GM19372 (cell line): ENCODE measurements around the gene ZFP91.

Experiments
- ATAC-seq: cut with Tn5 transposase; IDR thresholded peaks from one replicate; pipeline ENCODE4 v1.9.1; 2021; ENCODE audit warnings: mild to moderate bottlenecking, low read depth, moderate library complexity; ENCODE audit not compliant: unreplicated experiment

The ZFP91 gene

DNA sequence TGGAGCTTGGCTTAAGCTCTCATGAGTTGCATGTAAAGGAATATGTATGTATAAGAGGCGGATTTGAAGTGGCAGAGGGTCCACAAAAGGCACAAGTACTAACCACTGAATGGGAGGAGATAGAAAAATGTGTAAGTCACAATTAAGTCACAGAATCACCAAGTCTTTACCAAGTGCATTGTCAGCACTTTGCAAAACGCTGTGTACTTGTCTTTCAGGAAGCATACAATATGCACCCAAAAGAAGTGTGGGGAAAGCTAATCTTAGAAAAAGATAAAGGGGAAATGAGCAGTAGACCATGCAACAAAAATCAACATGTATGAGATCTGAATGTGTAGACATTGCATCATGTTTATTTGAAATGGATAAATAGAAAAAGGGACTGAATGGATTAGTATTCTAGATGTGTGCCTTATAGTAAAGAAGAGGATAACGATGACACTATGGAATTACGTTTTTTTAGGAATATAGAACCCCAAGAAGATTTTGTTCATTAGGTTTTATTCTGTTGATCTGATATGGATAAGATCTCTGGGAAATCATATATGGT, 48.1 kb downstream of the ZFP91 start:
- ATAC-seq = no peak

DNA sequence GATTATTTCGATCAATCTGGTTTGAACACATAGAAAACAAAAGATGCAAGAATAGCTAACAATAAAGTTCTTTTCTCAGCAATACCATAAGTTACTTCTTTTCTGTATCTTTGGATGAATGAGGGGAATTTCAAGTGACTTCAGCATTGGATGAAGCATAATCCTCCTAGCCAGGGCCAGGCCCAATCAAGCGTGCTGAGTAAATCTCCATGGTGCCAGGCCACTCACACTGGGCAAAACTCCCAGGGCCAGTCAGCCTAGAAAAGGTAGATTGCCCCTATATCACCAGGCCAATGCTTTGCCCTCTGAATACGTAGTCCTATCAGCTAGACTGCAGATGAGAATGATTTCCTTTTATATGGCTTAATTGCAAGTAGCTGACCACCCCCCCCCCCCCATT, 49.6 kb downstream of the ZFP91 start:
- ATAC-seq = no peak

DNA sequence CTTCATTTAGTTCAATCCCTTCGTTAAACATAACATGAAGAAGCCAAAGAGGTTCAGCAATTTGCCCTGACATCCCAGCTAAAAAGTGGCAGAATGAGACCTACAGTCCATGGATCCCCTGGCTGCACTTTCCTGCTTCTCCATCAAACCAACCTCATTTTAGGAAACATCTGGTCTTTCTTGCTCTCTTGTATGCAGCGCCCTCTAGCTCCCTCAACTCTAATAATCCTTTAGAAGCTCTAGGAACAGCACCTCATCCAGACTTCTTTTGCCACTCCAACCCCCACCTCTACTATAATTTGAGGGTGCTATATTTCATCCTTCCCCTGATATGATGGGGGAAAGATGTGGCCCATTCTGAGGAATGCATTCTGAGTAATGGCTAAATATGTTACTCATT, 51.0 kb downstream of the ZFP91 start:
- ATAC-seq = no peak

DNA sequence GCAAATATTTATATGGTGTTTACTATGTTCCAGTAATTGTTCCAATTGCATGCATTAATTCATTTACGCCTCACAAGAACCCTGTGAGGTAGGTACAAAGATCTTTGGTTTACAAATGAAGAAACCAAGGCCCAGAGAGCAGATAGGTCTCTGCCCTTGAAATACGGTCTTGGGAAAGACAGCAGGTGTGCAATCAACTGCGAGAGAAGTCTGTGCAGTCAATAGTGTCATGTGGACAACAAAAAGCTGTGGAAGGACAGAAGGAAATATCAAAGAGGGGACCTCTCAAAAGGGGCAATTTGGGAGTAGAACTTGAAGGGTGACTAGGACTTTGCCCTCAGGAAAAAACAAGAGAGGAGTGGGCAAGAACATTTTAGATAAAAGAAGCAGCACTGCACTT, 52.5 kb downstream of the ZFP91 start:
- no peak for ATAC-seq

DNA sequence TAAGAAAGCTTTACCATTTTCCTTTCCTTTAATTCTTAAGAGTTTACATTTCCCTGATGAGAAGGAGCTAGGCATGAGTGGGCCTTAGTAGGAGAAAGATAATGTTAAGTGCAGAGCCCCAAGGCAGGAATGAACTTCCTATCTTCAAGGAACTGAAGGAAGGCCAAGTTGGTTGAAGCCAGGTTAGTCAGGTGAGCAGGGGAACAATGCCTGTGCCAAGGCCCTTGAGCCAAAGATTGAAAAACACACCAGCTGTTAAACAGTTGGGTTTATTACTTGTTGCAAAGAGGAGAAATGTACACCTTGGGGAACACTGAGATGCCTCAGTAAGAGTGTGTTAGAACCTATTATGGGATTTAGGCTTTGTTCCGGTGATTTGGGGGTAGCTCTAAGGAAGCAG, 53.6 kb downstream of the ZFP91 start:
- no peak for ATAC-seq

DNA sequence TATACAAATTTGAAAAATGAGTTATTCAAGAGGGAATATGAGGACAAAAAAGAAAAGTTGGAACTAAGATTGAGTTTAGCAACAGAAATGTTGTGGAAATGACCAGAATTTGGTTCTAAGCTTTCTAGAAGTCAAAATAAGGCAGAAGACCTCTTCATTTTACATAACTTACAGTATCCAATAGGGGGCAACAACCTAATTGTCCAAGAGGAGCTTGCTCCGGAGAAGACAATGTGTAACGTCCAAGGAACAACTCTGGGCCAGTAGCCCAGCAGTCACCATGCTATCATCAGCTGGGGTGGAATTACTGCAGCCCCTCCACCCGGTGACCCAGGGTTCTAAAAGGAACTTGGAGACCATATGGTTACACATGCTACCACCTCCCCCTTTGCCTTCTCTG, 57.7 kb downstream of the ZFP91 start:
- no peak for ATAC-seq

DNA sequence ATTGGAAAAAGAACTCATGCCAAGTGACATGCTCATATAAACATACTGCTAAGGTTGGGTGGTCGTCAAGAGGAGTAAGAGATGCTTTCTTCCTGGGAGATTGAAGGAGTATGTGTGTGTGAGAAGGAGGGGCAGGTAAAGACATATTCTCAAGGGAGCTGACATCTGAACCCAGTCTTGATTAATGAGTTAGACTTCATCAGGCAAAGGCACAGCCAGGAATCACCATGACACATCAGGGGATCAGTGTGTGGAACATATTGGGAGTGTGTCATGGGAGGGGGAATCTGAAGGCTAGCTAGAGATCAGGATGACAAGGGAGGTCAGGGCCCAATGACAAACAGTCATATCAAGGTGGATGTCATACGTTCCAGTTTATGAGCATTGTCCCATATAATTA, 58.5 kb downstream of the ZFP91 start:
- ATAC-seq = no peak

DNA sequence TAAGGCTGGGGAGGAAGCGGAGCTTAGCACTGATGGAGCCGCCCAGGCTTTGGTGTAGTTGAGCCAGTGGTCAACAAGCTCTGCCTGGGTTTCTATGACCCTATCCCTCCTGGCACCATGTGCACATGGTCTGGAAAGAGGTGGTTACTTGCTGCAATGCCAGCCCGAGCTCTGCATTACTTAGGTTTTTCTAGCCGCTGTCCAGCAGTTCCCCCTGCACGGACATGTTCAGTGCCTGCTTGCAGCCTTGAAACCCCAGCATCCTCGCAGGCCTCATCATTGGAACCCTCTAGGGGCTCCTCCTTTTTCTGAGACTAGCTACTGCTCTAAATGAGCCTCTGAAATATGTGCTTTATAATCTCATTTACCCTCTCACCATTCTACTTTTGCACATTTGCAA, 60.2 kb downstream of the ZFP91 start:
- no peak for ATAC-seq

DNA sequence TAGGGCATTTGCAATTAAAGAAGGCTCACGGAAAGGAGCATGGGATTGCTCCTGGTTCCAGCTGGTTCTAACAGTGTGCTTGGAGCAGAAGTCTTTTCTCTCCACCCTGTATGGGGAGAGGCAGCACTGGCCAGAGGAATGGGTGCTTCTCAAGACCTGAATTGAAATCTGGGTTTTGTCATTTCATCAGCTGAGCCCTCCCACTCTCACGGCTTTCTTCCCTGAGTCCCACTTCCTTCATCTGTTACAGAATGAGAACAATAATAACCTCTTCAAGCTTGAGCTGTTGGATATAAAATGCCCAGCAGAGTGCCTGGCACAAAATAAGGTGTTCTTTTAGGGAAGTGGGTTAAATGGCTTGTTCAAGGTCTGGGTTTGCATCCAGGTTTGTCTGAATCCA, 60.8 kb downstream of the ZFP91 start:
- no peak for ATAC-seq

DNA sequence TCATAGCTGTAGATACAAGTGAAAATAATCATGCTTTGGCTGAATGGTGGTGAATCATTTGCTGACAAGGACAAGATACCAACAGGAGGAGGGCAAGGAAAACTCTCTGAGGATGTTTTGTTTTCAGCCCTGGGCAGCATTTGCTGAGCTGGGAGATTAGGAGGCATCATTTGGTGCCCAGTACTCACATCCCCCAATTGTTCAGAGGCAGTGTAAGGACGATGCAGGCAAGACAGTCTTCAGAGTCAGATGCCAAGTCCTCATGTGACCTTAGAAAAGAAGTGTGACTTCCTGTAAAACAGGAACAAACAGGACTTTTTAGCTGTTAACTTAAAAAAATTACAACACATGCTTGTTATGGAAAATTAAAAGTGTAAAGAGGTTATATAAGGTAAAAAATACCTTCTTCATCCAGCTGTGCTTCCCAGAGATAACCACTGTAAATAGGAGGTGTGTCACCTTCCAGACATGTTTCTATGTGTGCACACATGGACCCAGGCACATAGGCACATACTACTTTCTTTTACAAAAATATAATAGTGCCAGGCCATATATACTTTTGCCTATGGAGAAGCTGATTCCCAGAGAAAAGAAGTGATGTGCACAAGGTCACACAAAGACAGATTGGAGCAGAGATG, 61.6 kb downstream of the ZFP91 start:
- no peak for ATAC-seq

DNA sequence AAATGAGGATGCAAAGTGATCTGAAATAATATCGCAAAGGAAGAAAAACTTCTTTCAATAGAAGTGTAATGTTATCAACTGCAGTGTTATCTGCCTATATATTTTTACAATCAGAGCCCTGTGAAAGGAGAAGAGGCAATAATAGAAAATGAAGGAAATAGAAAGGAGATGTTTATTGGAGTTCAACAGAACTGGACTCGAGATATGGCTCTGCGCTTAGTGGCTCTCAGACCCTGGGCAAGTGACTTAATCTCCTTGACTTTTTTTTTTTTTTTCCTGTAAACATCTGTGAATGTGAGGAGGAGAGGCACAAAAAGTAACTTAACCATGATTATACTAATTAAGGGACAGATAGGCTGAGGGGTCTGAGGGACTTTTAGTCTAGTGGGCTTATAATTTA, 62.5 kb downstream of the ZFP91 start:
- ATAC-seq = no peak

DNA sequence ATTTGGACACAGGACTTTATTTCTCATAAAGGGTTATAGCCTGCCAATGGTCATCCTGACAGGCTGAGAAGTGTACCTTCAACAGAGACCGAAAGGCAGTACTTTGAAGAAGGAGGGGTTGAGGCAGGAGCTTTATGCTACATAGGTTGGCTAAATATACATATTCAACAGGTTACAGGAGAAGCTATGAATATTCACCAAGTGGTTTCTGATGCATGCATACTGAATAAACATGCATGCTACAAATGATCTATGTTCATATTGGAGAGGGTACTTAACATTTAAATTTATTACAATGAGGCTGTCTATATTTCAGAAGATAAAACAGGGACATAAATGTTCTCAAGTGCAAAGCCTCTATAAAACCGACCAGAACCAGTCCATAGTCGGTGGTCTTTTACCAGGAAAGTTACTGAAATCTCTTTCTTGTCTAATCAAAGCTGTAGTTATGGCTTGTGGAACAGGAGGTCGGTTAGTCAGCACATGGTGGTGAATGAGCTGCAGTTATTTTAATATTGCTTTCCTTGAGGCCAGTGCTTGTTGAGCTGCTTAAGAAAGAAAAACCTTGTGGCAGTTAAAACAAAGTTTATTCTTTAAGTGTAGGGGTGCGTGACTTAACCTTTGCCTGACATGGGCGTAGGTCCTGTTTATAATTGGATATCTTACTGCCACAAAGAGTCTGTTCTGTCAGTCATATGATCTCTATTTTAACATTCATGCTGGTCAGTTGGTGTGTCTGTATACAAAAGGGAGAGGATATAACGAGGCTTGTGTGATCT, 63.1 kb downstream of the ZFP91 start:
- no peak for ATAC-seq

DNA sequence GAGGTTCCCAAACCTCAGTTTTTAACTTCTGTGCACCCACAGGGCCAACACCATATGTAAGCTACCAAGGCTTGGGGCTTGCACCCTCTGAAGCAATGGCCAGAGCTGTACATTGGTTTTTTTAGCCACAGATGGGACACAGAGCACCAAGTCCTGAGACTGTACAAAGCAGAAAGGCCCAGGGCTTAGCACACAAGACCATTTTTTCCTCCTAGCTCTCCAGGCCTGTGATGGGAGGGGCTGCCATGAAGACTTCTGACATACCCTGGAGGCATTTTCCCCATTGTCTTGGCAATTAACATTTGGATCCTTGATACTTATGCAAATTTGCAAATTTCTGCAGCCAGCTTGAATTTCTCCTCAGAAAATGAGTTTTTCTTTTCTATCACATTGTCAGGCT, 67.0 kb downstream of the ZFP91 start:
- ATAC-seq = no peak

DNA sequence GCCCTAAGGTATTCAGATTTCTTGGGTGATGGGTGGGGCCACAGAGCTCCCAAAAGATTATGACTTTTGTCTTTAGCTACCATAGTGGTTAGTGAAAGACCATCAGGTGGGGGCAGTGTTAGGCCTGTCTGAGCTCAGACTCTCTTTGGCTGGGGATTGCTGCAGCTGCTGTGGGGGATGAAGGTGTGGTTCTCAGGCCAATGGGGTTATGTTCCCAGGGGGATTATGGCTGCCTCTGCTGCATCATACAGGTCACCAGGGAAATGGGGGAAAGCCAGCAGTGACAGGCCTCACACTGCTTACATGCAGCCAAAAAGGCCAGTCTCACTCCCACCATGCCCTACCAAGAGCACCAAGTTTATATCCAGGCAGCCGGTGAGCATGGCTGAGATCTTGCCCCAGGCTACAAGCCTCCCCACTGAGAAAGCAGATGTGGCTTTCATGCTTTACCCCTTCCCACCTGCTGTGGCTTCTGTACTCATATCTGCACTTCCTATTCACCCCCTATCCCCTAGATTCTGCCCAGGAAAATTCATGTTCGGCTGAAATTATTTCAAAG, 68.4 kb downstream of the ZFP91 start:
- peak; percentile 84 for ATAC-seq

DNA sequence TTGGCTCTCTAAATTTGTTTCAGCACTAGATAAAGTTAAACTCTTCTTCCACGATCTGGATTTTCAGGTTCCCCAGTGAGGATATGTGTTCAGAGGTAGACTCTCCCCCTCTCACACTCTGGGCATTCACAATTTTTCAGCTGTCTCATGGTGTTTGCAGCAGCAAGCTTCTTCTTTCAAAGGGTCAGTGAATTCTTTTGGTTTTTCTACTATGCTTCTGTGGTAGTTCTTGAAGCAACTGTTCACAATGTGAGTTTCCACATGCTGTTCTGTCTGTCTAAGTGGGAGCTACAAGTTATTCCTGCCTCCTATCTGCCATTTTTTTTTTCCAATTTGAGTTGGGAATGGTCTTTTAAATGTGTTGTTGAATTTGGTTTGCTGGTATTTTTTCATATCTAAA, 69.0 kb downstream of the ZFP91 start:
- ATAC-seq = no peak

DNA sequence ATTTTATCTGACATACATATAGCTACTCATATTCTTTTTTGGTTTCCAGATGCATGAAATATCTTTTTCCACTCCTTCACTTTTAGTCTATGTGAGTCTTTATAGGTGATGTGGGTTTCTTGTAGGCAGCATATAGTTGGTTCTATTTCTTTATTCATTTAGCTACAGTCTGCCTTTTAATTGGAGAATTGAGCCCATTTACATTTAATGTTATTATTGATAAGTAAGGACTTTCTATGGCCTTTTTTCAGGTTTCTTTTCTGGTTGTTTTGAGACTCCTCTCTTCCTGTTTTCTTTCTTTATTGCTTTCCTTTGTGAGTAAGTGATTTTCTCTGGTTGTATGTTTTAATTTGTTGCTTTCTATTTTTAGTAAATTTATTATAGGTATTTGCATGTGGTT, 70.8 kb downstream of the ZFP91 start:
- ATAC-seq = no peak

DNA sequence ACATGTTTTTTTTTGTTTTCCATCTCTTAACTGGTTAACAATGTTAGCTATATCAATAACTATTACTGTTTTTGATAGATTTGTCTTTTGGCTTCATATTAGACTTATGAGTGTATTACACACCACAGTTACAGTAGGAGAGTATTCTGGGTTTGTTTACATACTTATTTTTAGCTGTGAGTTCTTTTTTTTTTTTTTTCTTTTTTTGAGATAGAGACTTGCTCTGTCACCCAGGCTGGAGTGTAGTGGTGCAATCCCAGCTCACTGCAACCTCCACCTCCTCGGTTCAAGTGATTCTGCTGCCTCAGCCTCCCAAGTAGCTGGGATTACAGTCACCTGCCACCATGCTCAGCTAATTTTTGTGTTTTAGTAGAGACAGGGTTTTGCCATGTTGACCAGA, 71.6 kb downstream of the ZFP91 start:
- ATAC-seq = no peak

DNA sequence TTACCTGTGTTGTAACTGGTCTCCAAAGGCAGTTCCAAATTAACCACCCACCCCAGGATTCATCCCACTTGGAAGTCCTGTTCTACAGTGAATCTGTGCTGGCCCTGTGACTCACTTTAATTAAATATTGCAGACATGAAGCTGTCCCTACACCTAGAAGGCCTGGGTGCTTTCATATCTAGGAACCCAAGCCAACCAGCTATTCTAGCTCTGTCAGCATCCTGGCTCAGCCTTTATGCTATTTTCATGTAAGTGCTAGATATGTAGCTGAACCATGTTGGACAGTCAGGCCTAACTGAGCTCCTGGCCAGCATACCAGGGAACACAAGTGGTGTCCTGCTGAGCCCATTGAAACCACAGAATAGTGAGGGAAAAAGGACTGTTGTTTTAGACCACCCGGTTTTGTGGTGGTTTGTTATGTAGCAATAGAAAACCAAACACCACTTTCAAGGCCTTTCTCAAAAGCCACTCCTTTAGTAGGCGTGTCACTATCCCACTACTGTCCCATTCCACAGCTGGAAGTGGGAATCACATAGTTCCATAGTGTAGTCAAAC, 73.9 kb downstream of the ZFP91 start:
- ATAC-seq = no peak

DNA sequence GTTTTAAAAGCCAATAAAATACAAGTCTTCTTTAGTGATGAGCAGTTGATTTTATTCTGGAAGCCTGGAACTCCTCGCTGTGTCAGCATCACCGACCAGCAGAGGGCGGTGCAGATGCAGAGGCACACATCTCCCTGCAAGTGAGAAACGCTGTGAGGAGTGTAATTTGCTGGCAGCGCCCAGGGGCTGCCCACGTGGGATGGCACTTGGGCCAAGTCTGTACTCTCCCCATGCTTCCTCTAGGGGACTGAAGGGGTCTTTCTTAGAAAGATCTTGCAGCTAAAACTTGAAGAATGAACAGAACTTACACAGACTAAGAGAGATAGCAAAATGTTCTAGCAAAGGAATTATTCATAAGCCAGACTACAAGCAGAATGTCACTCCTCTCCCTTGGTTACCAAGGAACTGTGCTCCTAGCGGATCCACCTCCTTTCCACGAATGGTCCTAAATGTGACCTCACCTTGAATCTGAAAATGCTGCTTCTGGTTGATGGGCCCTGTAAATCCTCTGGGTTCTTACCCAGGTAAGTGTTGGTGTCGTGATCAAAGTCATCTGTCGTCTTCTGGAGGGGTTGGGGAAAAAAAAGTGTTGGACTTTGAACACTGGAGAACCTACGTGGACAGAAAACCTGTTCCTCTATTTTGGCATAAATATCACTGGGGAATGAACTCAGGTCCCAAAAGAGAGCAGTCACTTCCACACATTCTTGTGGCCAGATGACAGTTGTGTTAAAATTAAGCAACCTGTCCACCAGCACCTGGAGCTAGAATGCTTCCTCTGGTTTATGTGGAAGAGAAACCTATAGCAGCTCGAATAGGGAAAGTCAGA, 75.4 kb downstream of the ZFP91 start:
- peak; percentile 87 for ATAC-seq

DNA sequence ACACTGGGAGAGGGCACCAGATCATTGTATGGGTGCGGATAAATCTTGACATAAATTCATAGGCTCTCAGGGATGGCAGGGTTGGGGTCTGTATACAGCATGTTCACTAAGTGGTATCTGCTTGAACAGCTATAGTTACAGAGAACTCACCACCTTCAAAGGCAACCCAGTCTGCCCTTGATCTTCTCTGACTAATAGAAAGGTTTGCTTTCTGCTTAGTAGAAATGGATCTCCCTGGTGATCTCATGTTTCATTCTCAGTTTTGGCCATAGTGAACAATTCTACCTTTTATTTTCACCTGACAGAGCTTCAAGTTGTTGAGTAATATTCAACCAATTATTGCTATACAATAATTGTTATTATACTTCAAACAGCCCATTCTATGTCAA, 76.0 kb downstream of the ZFP91 start:
- no peak for ATAC-seq

DNA sequence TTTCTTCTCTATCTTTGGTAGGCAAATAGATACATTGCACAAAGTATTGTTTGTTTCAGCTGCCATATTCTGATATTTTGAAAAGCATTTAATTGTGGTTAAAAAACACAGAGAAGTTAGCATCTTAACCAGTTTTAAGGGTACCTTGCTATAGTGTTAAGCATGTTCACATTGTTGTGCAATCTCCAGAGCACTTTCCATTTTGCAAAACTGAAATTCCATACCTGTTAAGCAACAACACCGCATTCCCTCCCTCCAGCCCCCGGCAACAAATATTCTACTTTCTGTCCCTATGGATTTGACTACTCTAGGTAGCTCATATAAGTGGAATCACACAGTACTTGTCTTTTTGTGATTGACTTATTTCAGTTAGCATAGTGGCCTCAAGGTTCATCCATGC, 77.5 kb downstream of the ZFP91 start:
- no peak for ATAC-seq
